Stomach smooth muscle (tissue), 2 donors: Measurements from ENCODE around the gene SPATA33.
A peak's percentile ranks its signal among the peaks of the same experiment; 100 is the strongest.
"Not testable (repeated sequence)": the region's sequence is repeated elsewhere in the genome, so short reads cannot be mapped to it uniquely, and the experiment has no call there.

Experiments
- H3K27ac ChIP-seq: one replicate; pipeline ENCODE4 v1.7.0; 2013; ENCODE audit warnings: mild to moderate bottlenecking, low read length, inconsistent platforms
- H3K27me3 ChIP-seq, 2 donors: one replicate each; pipeline ENCODE4 v1.7.0; 2013; ENCODE audit warnings: low read length in 2 of 2; ENCODE audit not compliant: insufficient read depth in 2 of 2, control insufficient read depth in 1 of 2
- H3K36me3 ChIP-seq, 2 donors: one replicate each; pipeline ENCODE4 v1.7.0; 2013; ENCODE audit warnings: low read length in 2 of 2; ENCODE audit not compliant: control insufficient read depth in 2 of 2, insufficient read depth in 2 of 2
- H3K4me1 ChIP-seq: one replicate; pipeline ENCODE4 v1.7.0; 2013; ENCODE audit warnings: low read length; ENCODE audit not compliant: control insufficient read depth, insufficient read depth
- H3K4me3 ChIP-seq, 2 donors: one replicate each; pipeline ENCODE4 v1.7.0; 2013; ENCODE audit warnings: low read length in 2 of 2
- H3K9ac ChIP-seq, 2 donors: one replicate each; pipeline ENCODE4 v1.7.0; 2013; ENCODE audit warnings: low read length in 2 of 2, mild to moderate bottlenecking in 1 of 2
- H3K9me3 ChIP-seq, 2 donors: one replicate each; pipeline ENCODE4 v1.7.0; 2013; ENCODE audit warnings: low read length in 2 of 2; ENCODE audit not compliant: control insufficient read depth in 2 of 2
- donor health status: healthy.
- donor health status: Pancreatic carcinoma.

SPATA33 gene

GRCh38 chr16:89667000-89667399 lies 9.4 kb downstream of the SPATA33 start:
- not testable (repeated sequence) for H3K4me3 ChIP-seq, H3K4me1 ChIP-seq, H3K9me3 ChIP-seq, H3K9ac ChIP-seq, H3K27ac ChIP-seq, H3K36me3 ChIP-seq, H3K27me3 ChIP-seq

- Histone ChIP-seq H3K9me3 (no peaks in the 10 kb centered on the region), H3K4me1 (no peaks in the 10 kb centered on the region), H3K27me3 (no peaks in the 10 kb centered on the region), H3K9ac (no peak overlapping the region), H3K4me3 (no peak overlapping the region), H3K36me3 (no peaks in the 10 kb centered on the region), H3K27ac (no peak overlapping the region)
These were observed 10.0 kb downstream of the SPATA33 start for GRCh38 chr16:89667633-89668032.

GRCh38 chr16:89668790-89669158 lies 11.1 kb downstream of the SPATA33 start:
- no peaks in the 10 kb centered on the region for H3K4me1 ChIP-seq
- H3K9me3 ChIP-seq: no peaks in the 10 kb centered on the region
- H3K4me3 ChIP-seq: no peak overlapping the region
- no peak overlapping the region for H3K27ac ChIP-seq
- H3K9ac ChIP-seq: no peak overlapping the region
- H3K27me3 ChIP-seq: no peaks in the 10 kb centered on the region
- H3K36me3 ChIP-seq: no peaks in the 10 kb centered on the region

- Histone ChIP-seq H3K36me3 (no peaks in the 10 kb centered on the region), H3K9ac (no peak overlapping the region), H3K9me3 (no peaks in the 10 kb centered on the region), H3K4me1 (no peaks in the 10 kb centered on the region), H3K27ac (no peak overlapping the region), H3K27me3 (no peaks in the 10 kb centered on the region), H3K4me3 (no peak overlapping the region)
These were observed 12.1 kb downstream of the SPATA33 start for GRCh38 chr16:89669755-89670154.

GRCh38 chr16:89670496-89671431 lies 13.1 kb downstream of the SPATA33 start:
- Histone ChIP-seq H3K27ac (no peak overlapping the region), H3K4me3 (no peak overlapping the region), H3K9me3 (no peaks in the 10 kb centered on the region), H3K4me1 (no peaks in the 10 kb centered on the region), H3K36me3 (no peaks in the 10 kb centered on the region), H3K27me3 (no peaks in the 10 kb centered on the region), H3K9ac (no peak overlapping the region)

- H3K4me1 ChIP-seq, H3K9ac ChIP-seq, H3K27ac ChIP-seq, H3K9me3 ChIP-seq, H3K36me3 ChIP-seq, H3K4me3 ChIP-seq, H3K27me3 ChIP-seq: not testable (repeated sequence)
These were observed 13.9 kb downstream of the SPATA33 start for GRCh38 chr16:89671565-89671964.

GRCh38 chr16:89672177-89672941 lies 14.7 kb downstream of the SPATA33 start:
- Histone ChIP-seq H3K36me3 (no peaks in the 10 kb centered on the region), H3K9me3 (no peaks in the 10 kb centered on the region), H3K4me1 (no peaks in the 10 kb centered on the region), H3K27me3 (no peaks in the 10 kb centered on the region), H3K27ac (no peak overlapping the region), H3K4me3 (no peak overlapping the region), H3K9ac (no peak overlapping the region)

- H3K4me1 ChIP-seq: no peaks in the 10 kb centered on the region
- no peak overlapping the region for H3K4me3 ChIP-seq
- no peaks in the 10 kb centered on the region for H3K9me3 ChIP-seq
- H3K27me3 ChIP-seq: no peaks in the 10 kb centered on the region
- H3K9ac ChIP-seq: no peak overlapping the region
- no peak overlapping the region for H3K27ac ChIP-seq
- H3K36me3 ChIP-seq: no peaks in the 10 kb centered on the region
These were observed 20.6 kb downstream of the SPATA33 start for GRCh38 chr16:89678258-89678657.

GRCh38 chr16:89685916-89686315 lies 28.3 kb downstream of the SPATA33 start:
- H3K9ac ChIP-seq: no peak overlapping the region
- H3K27ac ChIP-seq: no peak overlapping the region

GRCh38 chr16:89686520-89687091 lies 29.0 kb downstream of the SPATA33 start, which contains the start of gene CDK10:
Gene CDK10, plus strand, starts transcription at chr16:89686689. Its CDS starts 22 bp downstream, at chr16:89686711.
- peaks cover 8% of the 10 kb centered on the region for H3K4me1 ChIP-seq
- peak within 1 kb of the TSS; percentile 67 to 93 for H3K4me3 ChIP-seq
- peaks cover 4 to 7% of the 10 kb centered on the region in 2 donors for H3K36me3 ChIP-seq
- no peaks in the 10 kb centered on the region for H3K27me3 ChIP-seq
- H3K9me3 ChIP-seq: no peaks in the 10 kb centered on the region
- H3K9ac ChIP-seq: peak within 1 kb of the TSS; percentile 74 to 76
- H3K27ac ChIP-seq: peak within 1 kb of the TSS; percentile 66

More at GRCh38 chr16:89685916-89686315, 28.3 kb downstream of the SPATA33 start:
- H3K9me3 ChIP-seq: no peaks in the 10 kb centered on the region
- no peaks in the 10 kb centered on the region for H3K27me3 ChIP-seq
- no peak overlapping the region for H3K4me3 ChIP-seq
- H3K36me3 ChIP-seq: peaks cover 0 to 3% of the 10 kb centered on the region in 2 donors
- H3K4me1 ChIP-seq: peaks cover 8% of the 10 kb centered on the region
